ENCODE results near the gene PI16. TPM values are rescaled to one million over a fixed set of nuclear protein-coding genes. Genes with fewer than 3 reads are reported as not detected.
"Not testable (repeated sequence)": the region's sequence is repeated elsewhere in the genome, so short reads cannot be mapped to it uniquely, and the experiment has no call there.

PI16 gene
- total RNA-seq, 1 donor from 2014 or later: 0.20 TPM

- ATAC-seq: no peak
Measured at GRCh38 chr6:36976509-36976908, 22.0 kb downstream of the PI16 start.

GRCh38 chr6:36976931-36977330, 22.4 kb downstream of the PI16 start:
- no peak for ATAC-seq

- peak; percentile 10 for ATAC-seq
Measured at GRCh38 chr6:36977470-36977941, 23.0 kb downstream of the PI16 start.

- no peak for ATAC-seq
Measured at GRCh38 chr6:36978421-36979346, 24.1 kb downstream of the PI16 start.

GRCh38 chr6:36979347-36979742, 24.8 kb downstream of the PI16 start:
- ATAC-seq: no peak

- ATAC-seq: no peak
Measured at GRCh38 chr6:36980129-36980528, 25.6 kb downstream of the PI16 start.

GRCh38 chr6:36980876-36981619, 26.5 kb downstream of the PI16 start:
- ATAC-seq: no peak

GRCh38 chr6:36983538-36983937, 29.0 kb downstream of the PI16 start:
- ATAC-seq: no peak

GRCh38 chr6:36984581-36985416, 30.3 kb downstream of the PI16 start:
- no peak for ATAC-seq

- ATAC-seq: no peak
Measured at GRCh38 chr6:36985417-36985807, 30.9 kb downstream of the PI16 start.

GRCh38 chr6:36985808-36986703, 31.5 kb downstream of the PI16 start, which contains the start of gene MTCH1:
MTCH1 (minus strand) TSS chr6:36986196; CDS start chr6:36986173, 23 bp downstream.
- peak; percentile 96 for ATAC-seq

GRCh38 chr6:36986704-36987047, 32.1 kb downstream of the PI16 start:
- peak; percentile 5 for ATAC-seq

- ATAC-seq: no peak
Measured at GRCh38 chr6:36989264-36989663, 34.7 kb downstream of the PI16 start.

- not testable (repeated sequence) for ATAC-seq
Measured at GRCh38 chr6:36990401-36990800, 35.9 kb downstream of the PI16 start.

- ATAC-seq: peak; percentile 27
Measured at GRCh38 chr6:36997811-36998722, 43.5 kb downstream of the PI16 start.

GRCh38 chr6:36998723-36999038, 44.1 kb downstream of the PI16 start:
- no peak for ATAC-seq

- no peak for ATAC-seq
Measured at GRCh38 chr6:36999061-36999750, 44.7 kb downstream of the PI16 start.

GRCh38 chr6:36999751-37000125, 45.2 kb downstream of the PI16 start:
- ATAC-seq: no peak

GRCh38 chr6:37004044-37004980, 49.8 kb downstream of the PI16 start:
- no peak for ATAC-seq

Measured in esophagus mucosa (tissue), 1 donor.